Cardiac muscle cell (in vitro differentiated cells and primary cell): ENCODE data around the gene HACD2. TPM values are rescaled to one million over a fixed set of nuclear protein-coding genes. Genes with fewer than 3 reads are reported as not detected.
A peak's percentile ranks its signal among the peaks of the same experiment; 100 is the strongest.

Source experiments
- DNase-seq, 2 donors: peaks; one replicate each; pipeline versions ENCODE4 v3.0.0 to v3.0.0-alpha.2; 2010 to 2017; ENCODE audit warnings: low read depth in 1 of 2, low spot score in 1 of 2
- H3K27ac ChIP-seq: fragments of 200-600 bp; sonication (generic); 2 replicates; pipeline ENCODE4 v1.5.1; 2016
- H3K27me3 ChIP-seq: fragments of 200-600 bp; sonication (generic); 2 replicates; pipeline ENCODE4 v1.6.0; 2016; ENCODE audit warnings: control low read depth
- H3K36me3 ChIP-seq: fragments of 200-600 bp; sonication (generic); 2 replicates; pipeline ENCODE4 v1.5.1; 2016; ENCODE audit warnings: control low read depth
- H3K4me1 ChIP-seq: fragments of 200-600 bp; sonication (generic); 2 replicates; pipeline ENCODE4 v1.8.1; 2017; ENCODE audit warnings: low read depth, mild to moderate bottlenecking, mixed run types
- H3K4me3 ChIP-seq: fragments of 200-600 bp; sonication (generic); 2 replicates; pipeline ENCODE4 v1.5.1; 2016; ENCODE audit warnings: mild to moderate bottlenecking
- H3K9me3 ChIP-seq: fragments of 200-600 bp; sonication (generic); 2 replicates; pipeline ENCODE4 v1.5.1; 2017; ENCODE audit warnings: low read depth, mild to moderate bottlenecking, control low read depth
- polyA plus RNA-seq: library from polyadenylated mRNA; unstranded; fragments of >200 nt; fragmentation: Nextera tagmentation; extraction: Ambion mirVana; gene quantifications from 2 replicates; pipeline ENCODE4 v1.2.1, GENCODE V29; 2016
- total RNA-seq: library from RNA; depleted of rRNA; stranded (reverse); fragments of >200 nt; gene quantifications from 2 replicates; pipeline ENCODE4 v1.2.3, GENCODE V29; 2016
- TF ChIP-seq, protein P1 (sequence below): IDR thresholded peaks from 2 replicates; pipeline ENCODE4 v1.5.1; 2012; ENCODE audit warnings: low read depth, mild to moderate bottlenecking, low read length

The HACD2 gene
- total and polyA plus RNA-seq, 2 experiments from 2014 or later: 9.1 to 13.6 TPM

GRCh38 chr3:123521179-123521969, 63.5 kb downstream of the HACD2 start:
- no peaks in the 10 kb centered on the region for H3K36me3 ChIP-seq
- H3K4me3 ChIP-seq: no peak overlapping the region
- no peaks in the 10 kb centered on the region for H3K9me3 ChIP-seq
- no peaks in the 10 kb centered on the region for H3K27me3 ChIP-seq
- peak in 1 of 2 donors; percentile 21 for DNase-seq
- TF ChIP-seq, protein P1, sequence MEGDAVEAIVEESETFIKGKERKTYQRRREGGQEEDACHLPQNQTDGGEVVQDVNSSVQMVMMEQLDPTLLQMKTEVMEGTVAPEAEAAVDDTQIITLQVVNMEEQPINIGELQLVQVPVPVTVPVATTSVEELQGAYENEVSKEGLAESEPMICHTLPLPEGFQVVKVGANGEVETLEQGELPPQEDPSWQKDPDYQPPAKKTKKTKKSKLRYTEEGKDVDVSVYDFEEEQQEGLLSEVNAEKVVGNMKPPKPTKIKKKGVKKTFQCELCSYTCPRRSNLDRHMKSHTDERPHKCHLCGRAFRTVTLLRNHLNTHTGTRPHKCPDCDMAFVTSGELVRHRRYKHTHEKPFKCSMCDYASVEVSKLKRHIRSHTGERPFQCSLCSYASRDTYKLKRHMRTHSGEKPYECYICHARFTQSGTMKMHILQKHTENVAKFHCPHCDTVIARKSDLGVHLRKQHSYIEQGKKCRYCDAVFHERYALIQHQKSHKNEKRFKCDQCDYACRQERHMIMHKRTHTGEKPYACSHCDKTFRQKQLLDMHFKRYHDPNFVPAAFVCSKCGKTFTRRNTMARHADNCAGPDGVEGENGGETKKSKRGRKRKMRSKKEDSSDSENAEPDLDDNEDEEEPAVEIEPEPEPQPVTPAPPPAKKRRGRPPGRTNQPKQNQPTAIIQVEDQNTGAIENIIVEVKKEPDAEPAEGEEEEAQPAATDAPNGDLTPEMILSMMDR: no peak
- H3K27ac ChIP-seq: peak overlapping the region; percentile 78
- H3K4me1 ChIP-seq: peaks cover 58% of the 10 kb centered on the region

GRCh38 chr3:123520656-123521055, 64.2 kb downstream of the HACD2 start:
- Histone ChIP-seq H3K4me3 (no peak overlapping the region), H3K9me3 (no peaks in the 10 kb centered on the region), H3K36me3 (no peaks in the 10 kb centered on the region), H3K27ac (peak overlapping the region; percentile 78), H3K27me3 (no peaks in the 10 kb centered on the region), H3K4me1 (peaks cover 51% of the 10 kb centered on the region)
- DNase-seq: no peak
- TF ChIP-seq, protein P1: no peak

- Histone ChIP-seq H3K4me3 (no peak overlapping the region), H3K27me3 (no peaks in the 10 kb centered on the region), H3K4me1 (peaks cover 40% of the 10 kb centered on the region), H3K9me3 (no peaks in the 10 kb centered on the region), H3K36me3 (no peaks in the 10 kb centered on the region), H3K27ac (no peak overlapping the region)
- TF ChIP-seq, protein P1: no peak
- no peak for DNase-seq
These were observed 65.9 kb downstream of the HACD2 start for GRCh38 chr3:123518892-123519485.

DNA sequence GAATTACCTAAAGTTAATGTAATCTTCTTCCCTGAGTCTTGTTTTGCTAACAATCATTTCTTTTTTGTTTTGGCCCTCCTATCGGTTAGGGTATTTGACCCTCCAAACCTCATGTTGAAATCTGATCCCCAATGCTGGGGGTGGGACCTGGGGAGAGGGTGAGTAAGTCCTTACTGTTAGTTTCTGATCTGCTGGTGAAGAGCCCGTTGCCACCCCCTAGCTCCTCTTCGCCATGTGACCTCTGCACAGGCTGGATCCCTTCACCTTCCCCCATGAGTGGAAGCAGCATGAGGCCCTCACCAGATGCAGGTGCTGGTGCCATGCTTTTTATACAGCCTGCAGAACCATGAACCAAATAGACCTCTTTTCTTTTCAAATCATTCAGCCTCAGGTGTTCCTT, 73.1 kb downstream of the HACD2 start:
- H3K36me3 ChIP-seq: no peaks in the 10 kb centered on the region
- DNase-seq: no peak
- H3K4me3 ChIP-seq: no peak overlapping the region
- no peaks in the 10 kb centered on the region for H3K9me3 ChIP-seq
- no peaks in the 10 kb centered on the region for H3K27me3 ChIP-seq
- no peak overlapping the region for H3K27ac ChIP-seq
- TF ChIP-seq, protein P1: no peak
- no peaks in the 10 kb centered on the region for H3K4me1 ChIP-seq

DNA sequence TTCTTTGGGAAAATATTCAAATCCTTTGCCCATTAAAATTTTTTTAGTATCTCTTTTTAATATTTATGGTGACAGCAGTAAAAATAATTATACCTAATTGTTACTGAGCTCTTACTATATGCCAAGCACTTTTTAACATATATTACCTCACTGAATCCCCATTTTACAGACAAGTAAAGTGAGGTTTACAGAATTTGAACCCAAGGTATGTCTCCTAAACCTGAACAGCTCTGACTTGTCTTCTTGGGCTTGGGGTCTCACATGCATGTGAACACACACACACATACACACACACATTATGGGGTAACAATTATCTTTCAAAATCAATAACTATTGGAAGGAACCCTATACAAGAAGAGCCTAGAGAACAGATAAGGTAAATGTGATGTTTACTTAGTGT, 73.8 kb downstream of the HACD2 start:
- Histone ChIP-seq H3K36me3 (no peaks in the 10 kb centered on the region), H3K9me3 (no peaks in the 10 kb centered on the region), H3K27me3 (no peaks in the 10 kb centered on the region), H3K27ac (no peak overlapping the region), H3K4me1 (no peaks in the 10 kb centered on the region), H3K4me3 (no peak overlapping the region)
- TF ChIP-seq, protein P1: no peak
- no peak for DNase-seq
